Measurements from ENCODE around the gene TANGO2. TPM values are rescaled to one million over a fixed set of nuclear protein-coding genes. Genes with fewer than 3 reads are reported as not detected.
A peak's percentile ranks its signal among the peaks of the same experiment; 100 is the strongest.

TANGO2 gene
- total RNA-seq, 1 experiment from 2014 or later: 17.0 TPM

DNA sequence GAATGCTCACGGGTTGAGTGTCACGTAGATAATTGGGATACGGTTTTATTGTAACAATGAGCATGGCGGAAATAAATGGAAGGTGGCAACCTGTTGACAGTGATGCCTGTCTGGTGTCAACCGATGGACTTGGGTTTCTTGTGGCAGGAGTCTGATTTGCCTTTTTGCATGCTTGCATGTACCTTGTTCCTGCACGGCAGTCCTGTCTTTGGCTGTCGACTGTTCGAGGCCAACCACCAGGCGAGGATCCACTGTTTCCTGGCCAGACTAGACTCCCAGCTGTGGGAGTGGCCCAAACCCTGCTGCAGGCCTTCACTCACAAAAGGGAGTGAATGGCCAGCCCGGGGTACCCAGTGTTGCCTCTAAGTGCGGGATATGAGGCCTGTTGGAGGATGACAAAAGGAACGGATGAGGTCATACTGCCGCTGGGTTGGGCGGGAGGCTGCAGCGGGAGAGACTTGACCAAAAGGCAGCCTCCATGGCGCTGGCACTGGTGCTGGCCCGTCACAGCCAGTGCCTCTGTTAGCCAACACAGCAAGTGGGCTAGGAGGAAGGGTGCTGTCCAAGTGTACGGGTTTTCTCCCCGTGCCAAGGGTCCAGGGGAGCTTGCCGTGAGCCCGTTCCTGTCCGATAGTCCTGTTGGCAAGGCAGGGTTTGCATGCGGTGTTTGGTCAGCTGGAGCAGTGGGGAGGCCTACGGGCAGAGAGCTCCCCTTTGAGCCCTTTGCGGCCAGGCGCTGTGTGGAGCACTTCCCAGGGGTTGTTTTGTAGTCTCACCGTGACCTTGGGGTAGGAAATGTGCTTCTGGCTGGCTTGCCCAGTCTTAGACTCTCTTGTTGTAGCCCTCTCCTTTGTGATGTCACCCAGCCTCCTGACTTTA, 60.1 kb downstream of the TANGO2 start:
- peaks cover 13 to 38% of the 10 kb centered on the region in 2 experiments for H3K4me1 ChIP-seq (ENCODE audit: control insufficient read depth in 1 of 2, insufficient read depth in 2 of 2, low read length in 2 of 2)
- no peak for TF ChIP-seq SP1 (IDR thresholded peaks at IDR 0.05; ENCODE audit: low read depth)
- TF ChIP-seq EZH2phosphoT487 (IDR thresholded peaks at IDR 0.05; ENCODE audit: borderline replicate concordance): no peak
- TF ChIP-seq ELF1 (IDR thresholded peaks at IDR 0.05; ENCODE audit: borderline replicate concordance, low read depth): no peak
- no peak for TF ChIP-seq JUND (IDR thresholded peaks at IDR 0.05)
- TF ChIP-seq ZFX (IDR thresholded peaks at IDR 0.05): no peak
- TF ChIP-seq RAD21 (IDR thresholded peaks at IDR 0.05; ENCODE audit: low read depth): no peak
- TF ChIP-seq EZH2 (IDR thresholded peaks at IDR 0.05): no peak
- no peak for TF ChIP-seq SIN3A (IDR thresholded peaks at IDR 0.05; ENCODE audit: low read depth)
- no peak for TF ChIP-seq TCF7L2 (IDR thresholded peaks at IDR 0.05; ENCODE audit: borderline replicate concordance, extremely low read depth, insufficient read depth, insufficient read length)
- no peak for TF ChIP-seq MAX (IDR thresholded peaks at IDR 0.05)
- no peak for TF ChIP-seq FOSL1 (IDR thresholded peaks at IDR 0.05; ENCODE audit: low read depth)
- TF ChIP-seq, protein P1, sequence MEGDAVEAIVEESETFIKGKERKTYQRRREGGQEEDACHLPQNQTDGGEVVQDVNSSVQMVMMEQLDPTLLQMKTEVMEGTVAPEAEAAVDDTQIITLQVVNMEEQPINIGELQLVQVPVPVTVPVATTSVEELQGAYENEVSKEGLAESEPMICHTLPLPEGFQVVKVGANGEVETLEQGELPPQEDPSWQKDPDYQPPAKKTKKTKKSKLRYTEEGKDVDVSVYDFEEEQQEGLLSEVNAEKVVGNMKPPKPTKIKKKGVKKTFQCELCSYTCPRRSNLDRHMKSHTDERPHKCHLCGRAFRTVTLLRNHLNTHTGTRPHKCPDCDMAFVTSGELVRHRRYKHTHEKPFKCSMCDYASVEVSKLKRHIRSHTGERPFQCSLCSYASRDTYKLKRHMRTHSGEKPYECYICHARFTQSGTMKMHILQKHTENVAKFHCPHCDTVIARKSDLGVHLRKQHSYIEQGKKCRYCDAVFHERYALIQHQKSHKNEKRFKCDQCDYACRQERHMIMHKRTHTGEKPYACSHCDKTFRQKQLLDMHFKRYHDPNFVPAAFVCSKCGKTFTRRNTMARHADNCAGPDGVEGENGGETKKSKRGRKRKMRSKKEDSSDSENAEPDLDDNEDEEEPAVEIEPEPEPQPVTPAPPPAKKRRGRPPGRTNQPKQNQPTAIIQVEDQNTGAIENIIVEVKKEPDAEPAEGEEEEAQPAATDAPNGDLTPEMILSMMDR (IDR thresholded peaks at IDR 0.05 in 2 of 3, conservative IDR thresholded peaks at IDR 0.05 in 1 of 3; ENCODE audit: borderline replicate concordance in 1 of 3, insufficient read depth in 1 of 3, low read depth in 2 of 3, low read length in 2 of 3): no peak
- TF ChIP-seq REST (IDR thresholded peaks at IDR 0.05; ENCODE audit: low read depth): no peak
- peak overlapping the region; percentile 96 for H3K9ac ChIP-seq (ENCODE audit: low read length)
- intact Hi-C loops (cut with micrococcal nuclease): loop anchor here (1.0 to 10.0 kb wide), 2 partner anchors 36 to 96 kb away; partner anchors contain the start of gene TRMT2A
- no peak overlapping the region for H2AFZ ChIP-seq (ENCODE audit: low read depth, low read length, poor library complexity, severe bottlenecking)
- H3K4me3 ChIP-seq (replicated peaks in 1 of 2; ENCODE audit: low read depth in 1 of 2, low read length in 2 of 2): peak overlapping the region; percentile 85 to 99
- CTCF ChIA-PET: no interaction called here
- H3K79me2 ChIP-seq (ENCODE audit: insufficient read depth, low read length): peaks cover 57% of the 10 kb centered on the region
- no peaks in the 10 kb centered on the region for H3K9me2 ChIP-seq (ENCODE audit: insufficient read depth)
- TSS peak; percentile 48 for BruUV-seq (replicated peaks)
- H3K27ac ChIP-seq (ENCODE audit: low read depth, low read length): peak overlapping the region; percentile 93
- POLR2A ChIA-PET: no interaction called here
- H4K20me1 ChIP-seq (ENCODE audit: insufficient read depth): peaks cover 11% of the 10 kb centered on the region; the same call in 1 of the 2 replicates
- DNase-seq (ENCODE audit: low read depth, low spot score) (no peak), ATAC-seq (no peak)
- RAD21 ChIA-PET (ENCODE audit: low non-redundant PET in 1 of 2, low total read pairs in 2 of 2, uncharacterized antibody in 2 of 2, unreplicated experiment in 2 of 2): no interaction called here
- no peaks in the 10 kb centered on the region for H3K9me3 ChIP-seq (ENCODE audit: control insufficient read depth in 1 of 2, insufficient read depth in 1 of 2, low read depth in 1 of 2, low read length in 2 of 2)
- peak overlapping the region; percentile 97 for H3K4me2 ChIP-seq (ENCODE audit: low read length)
- H3K27me3 ChIP-seq (ENCODE audit: insufficient read depth, low read length): no peaks in the 10 kb centered on the region
- peaks cover 6 to 16% of the 10 kb centered on the region in 2 experiments; a peak in 2 of 4 replicates for H3K36me3 ChIP-seq (ENCODE audit: control insufficient read depth in 1 of 2, insufficient read depth in 2 of 2, low read length in 2 of 2)

All from HCT116 (cell line).